H1 (cell line): ENCODE data around the gene IFTAP. TPM values are rescaled to one million over a fixed set of nuclear protein-coding genes. Genes with fewer than 3 reads are reported as not detected.

Experiments used
- CTCF ChIA-PET: fragments of 300-600 bp; sonication (Branson Sonifier 250); formaldehyde crosslinking; loops from one replicate; lab custom pipeline; 2021; ENCODE audit not compliant: partially characterized antibody; lab: Charles Lee
- POLR2A ChIA-PET: fragments of 300-600 bp; sonication (Branson Sonifier 250); formaldehyde crosslinking; loops from one replicate; lab custom pipeline; 2021; ENCODE audit warnings: inconsistent platforms; ENCODE audit not compliant: partially characterized antibody; lab: Charles Lee
- DNase-seq, 2 experiments: peaks; one replicate each; pipeline versions ENCODE4 v3.0.0 to v3.0.0-alpha.2; 2010 to 2022; ENCODE audit warnings: low spot score in 2 of 2, low read depth in 1 of 2, mixed read lengths in 1 of 2
- FAIRE-seq: peaks from 2 replicates; lab custom pipeline; 2011; peaks lifted over from hg19 to GRCh38; lab: Jason Lieb, UNC
- H2AFZ ChIP-seq: 2 replicates; pipeline ENCODE4 v1.8.1; 2012; ENCODE audit warnings: low read length, inconsistent platforms
- H2AK5ac ChIP-seq: 2 replicates; pipeline ENCODE4 v1.6.1; 2013; ENCODE audit warnings: low read depth, low read length
- H2BK120ac ChIP-seq: replicated peaks from 2 replicates; pipeline ENCODE3; 2013; ENCODE audit warnings: low read depth, low read length, inconsistent platforms
- H2BK12ac ChIP-seq: 2 replicates; pipeline ENCODE4 v1.6.1; 2013; ENCODE audit warnings: low read depth, low read length
- H2BK15ac ChIP-seq: 2 replicates; pipeline ENCODE4 v1.6.1; 2013; ENCODE audit warnings: low read length
- H2BK20ac ChIP-seq: 2 replicates; pipeline ENCODE4 v1.6.1; 2013; ENCODE audit warnings: low read length
- H2BK5ac ChIP-seq: 2 replicates; pipeline ENCODE4 v1.6.1; 2013; ENCODE audit warnings: low read depth, low read length
- H3K14ac ChIP-seq: 2 replicates; pipeline ENCODE4 v1.6.1; 2013; ENCODE audit warnings: inconsistent platforms; ENCODE audit not compliant: insufficient read length
- H3K18ac ChIP-seq: 2 replicates; pipeline ENCODE4 v1.6.1; 2013; ENCODE audit warnings: low read length; ENCODE audit errors: extremely low read depth
- H3K23ac ChIP-seq: 2 replicates; pipeline ENCODE4 v1.6.1; 2013; ENCODE audit warnings: inconsistent platforms; ENCODE audit not compliant: insufficient read length
- H3K23me2 ChIP-seq: 2 replicates; pipeline ENCODE4 v1.6.1; 2013; ENCODE audit warnings: low read depth, low read length
- H3K27ac ChIP-seq: 2 replicates; pipeline ENCODE4 v1.6.1; 2011; ENCODE audit warnings: low read depth, low read length, inconsistent platforms
- H3K27me3 ChIP-seq, 4 experiments: replicated peaks in 1 of 4; 1 replicate in 1 of 4; 2 replicates in 3 of 4; pipeline versions ENCODE4 v1.6.1 to v1.8.1; 2011 to 2013; ENCODE audit warnings: low read length in 3 of 4, mild to moderate bottlenecking in 3 of 4, inconsistent platforms in 2 of 4, mixed read lengths in 2 of 4, moderate library complexity in 1 of 4; ENCODE audit not compliant: control insufficient read depth in 3 of 4, insufficient read depth in 3 of 4; ENCODE audit errors: extremely low read depth in 1 of 4
- H3K36me3 ChIP-seq, 4 experiments: 2 replicates each; pipeline versions ENCODE4 v1.6.1 to v1.8.1; 2011 to 2013; ENCODE audit warnings: mild to moderate bottlenecking in 4 of 4, low read length in 3 of 4, moderate library complexity in 2 of 4, control low read depth in 1 of 4, inconsistent platforms in 1 of 4; ENCODE audit not compliant: insufficient read depth in 4 of 4, control insufficient read depth in 2 of 4
- H3K4ac ChIP-seq: replicated peaks from 2 replicates; pipeline ENCODE3; 2013; ENCODE audit warnings: low read length, low read depth, mixed read lengths, inconsistent platforms; ENCODE audit not compliant: insufficient read length
- H3K4me1 ChIP-seq, 4 experiments: replicated peaks in 1 of 4; 1 replicate in 1 of 4; 2 replicates in 3 of 4; pipeline versions ENCODE4 v1.6.1 to v1.8.1; 2011 to 2013; ENCODE audit warnings: low read length in 3 of 4, inconsistent platforms in 2 of 4, mixed read lengths in 1 of 4; ENCODE audit not compliant: insufficient read depth in 4 of 4, control insufficient read depth in 3 of 4
- H3K4me2 ChIP-seq, 2 experiments: 2 replicates each; pipeline versions ENCODE4 v1.6.1 to v1.8.1; 2011 to 2013; ENCODE audit warnings: low read depth in 2 of 2, low read length in 2 of 2, control low read depth in 1 of 2, inconsistent platforms in 1 of 2, mild to moderate bottlenecking in 1 of 2; ENCODE audit not compliant: insufficient read depth in 1 of 2
- H3K4me3 ChIP-seq, 4 experiments: fragments of 200-600, 300-600 bp in 1 of 4; sonication (generic), shearing (Covaris generic), sonication (Bioruptor Twin) in 1 of 4; 2 replicates each; pipeline versions ENCODE4 v1.5.1 to v1.8.1; 2011 to 2016; ENCODE audit warnings: low read length in 4 of 4, low read depth in 3 of 4, control low read depth in 2 of 4, inconsistent platforms in 2 of 4, mild to moderate bottlenecking in 2 of 4, mixed read lengths in 1 of 4, moderate library complexity in 1 of 4; ENCODE audit not compliant: insufficient read depth in 2 of 4; ENCODE audit errors: extremely low read depth in 1 of 4
- H3K56ac ChIP-seq: replicated peaks from 2 replicates; pipeline ENCODE3; 2013; ENCODE audit warnings: low read depth, mild to moderate bottlenecking, mixed read lengths, low read length, inconsistent platforms; ENCODE audit not compliant: insufficient read length
- H3K79me1 ChIP-seq: 2 replicates; pipeline ENCODE4 v1.6.1; 2013; ENCODE audit warnings: low read depth, low read length, control low read depth
- H3K79me2 ChIP-seq, 2 experiments: 2 replicates each; pipeline versions ENCODE4 v1.6.1 to v1.8.1; 2012 to 2013; ENCODE audit warnings: low read length in 2 of 2, mild to moderate bottlenecking in 2 of 2, inconsistent platforms in 1 of 2; ENCODE audit not compliant: insufficient read depth in 2 of 2, control insufficient read depth in 1 of 2
- H3K9ac ChIP-seq, 4 experiments: replicated peaks in 1 of 4; 1 replicate in 1 of 4; 2 replicates in 3 of 4; pipeline versions ENCODE4 v1.6.1 to v1.8.1; 2011 to 2013; ENCODE audit warnings: low read depth in 3 of 4, low read length in 3 of 4, control low read depth in 2 of 4, mild to moderate bottlenecking in 2 of 4, moderate library complexity in 2 of 4, inconsistent platforms in 1 of 4; ENCODE audit errors: extremely low read depth in 1 of 4
- H3K9me3 ChIP-seq, 2 experiments: 2 replicates each; pipeline versions ENCODE4 v1.6.1 to v1.8.1; 2012 to 2013; ENCODE audit warnings: mild to moderate bottlenecking in 2 of 2, moderate library complexity in 2 of 2, control low read depth in 1 of 2, inconsistent platforms in 1 of 2, low read depth in 1 of 2, low read length in 1 of 2, mixed read lengths in 1 of 2; ENCODE audit not compliant: insufficient read depth in 2 of 2
- H4K20me1 ChIP-seq, 2 experiments: replicated peaks in 1 of 2; 2 replicates each; pipeline versions ENCODE3 to v1.8.1; 2011 to 2013; ENCODE audit warnings: inconsistent platforms in 2 of 2, low read length in 2 of 2, mild to moderate bottlenecking in 1 of 2; ENCODE audit not compliant: insufficient read depth in 2 of 2, control insufficient read depth in 1 of 2
- H4K5ac ChIP-seq: 2 replicates; pipeline ENCODE4 v1.6.1; 2013; ENCODE audit warnings: low read length, low read depth, mixed read lengths, inconsistent platforms; ENCODE audit not compliant: insufficient read length
- H4K8ac ChIP-seq: 2 replicates; pipeline ENCODE4 v1.8.0; 2013; ENCODE audit warnings: mild to moderate bottlenecking, moderate library complexity, low read length, inconsistent platforms; ENCODE audit not compliant: insufficient read depth; ENCODE audit errors: extremely low read depth
- H4K91ac ChIP-seq: replicated peaks from 2 replicates; pipeline ENCODE3; 2013; ENCODE audit warnings: low read length, mixed read lengths, inconsistent platforms; ENCODE audit not compliant: insufficient read length
- CBX5 ChIP-seq: fragments of 300-800, 300-1000 bp; sonication (generic); IDR thresholded peaks from 2 replicates; pipeline ENCODE4 v1.7.1; 2016; ENCODE audit warnings: antibody characterized with exemption, low read length, low read depth
- EP300 ChIP-seq, 2 experiments: IDR thresholded peaks; 1 replicate in 1 of 2; 2 replicates in 1 of 2; pipeline ENCODE4 v1.6.1; 2011 to 2012; ENCODE audit warnings: low read depth in 2 of 2, low read length in 2 of 2, mild to moderate bottlenecking in 2 of 2, borderline replicate concordance in 1 of 2, inconsistent platforms in 1 of 2, moderate library complexity in 1 of 2
- NRF1 ChIP-seq: IDR thresholded peaks from 2 replicates; pipeline ENCODE4 v1.6.1; 2011; ENCODE audit warnings: mild to moderate bottlenecking, low read depth, low read length, improper control_type of control experiment
- WGBS, 2 experiments: shearing (Covaris generic) in 1 of 2; methylation state at CpG; one replicate each; pipeline versions ENCODE4 v1.1.6 to v1.1.7; 2013 to 2015; ENCODE audit warnings: low lambda C conversion rate in 2 of 2, mixed read lengths in 2 of 2, inconsistent platforms in 1 of 2, low coverage in 1 of 2, missing lambda C conversion rate in 1 of 2; ENCODE audit not compliant: insufficient replicate concordance in 2 of 2, insufficient coverage in 1 of 2, insufficient read length in 1 of 2; ENCODE audit errors: extremely low coverage in 1 of 2, missing lambda C conversion rate in 1 of 2; 5-methylcytosine and 5-hydroxymethylcytosine counted together
- polyA plus RNA-seq, 7 experiments: library from polyadenylated mRNA; depleted of rRNA in 3 of 7; stranded (reverse) in 5 of 7; unstranded in 2 of 7; fragments of >200 nt in 5 of 7; fragments of 200-250 nt in 2 of 7; gene quantifications; 1 replicate in 5 of 7; 2 replicates in 1 of 7; 4 replicates in 1 of 7; pipeline versions ENCODE4 v1.2.1 to v1.2.3, GENCODE V29; 2011 to 2013; ENCODE audit warnings: missing spikeins in 2 of 7, mixed read lengths in 2 of 7
- total RNA-seq: library from RNA; stranded (reverse); fragmentation: NEBNext Ultra II Directional; extraction: Animal tissue kit (Norgen Biotek cat#: 25700); gene quantifications from 2 replicates; pipeline ENCODE4 v1.2.1, GENCODE V29; 2021
- TF ChIP-seq, protein P1 (sequence below): IDR thresholded peaks from 2 replicates; pipeline ENCODE4 v1.6.1; 2012; ENCODE audit warnings: low read length, inconsistent platforms

IFTAP gene
- total and polyA plus RNA-seq, 2 of the 8 experiments (the other 6 are each of a cell fraction or from before 2014, with no cell fraction given), result 21.2 to 23.9 TPM

DNA sequence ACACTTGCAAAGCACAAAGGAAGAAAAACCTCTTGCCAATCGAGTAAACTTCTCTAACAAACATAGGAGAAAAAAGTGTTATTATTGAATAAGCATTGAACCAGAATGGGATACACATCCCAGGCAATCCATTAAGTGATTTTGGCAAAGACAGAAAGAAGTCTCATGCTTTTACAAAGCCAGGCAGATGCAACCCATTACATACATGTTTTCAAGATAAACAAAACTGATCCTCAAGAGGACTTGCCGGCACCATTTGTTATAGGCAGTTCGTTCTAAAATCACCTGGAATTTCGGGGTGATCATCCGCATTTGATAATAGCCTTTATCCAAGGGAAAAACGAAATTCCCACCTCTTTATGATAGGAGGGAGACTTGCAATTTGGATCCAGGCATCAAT is 101.3 kb downstream of the IFTAP start:
- no peak overlapping the region for H3K56ac ChIP-seq
- H3K79me2 ChIP-seq, result no peaks in the 10 kb centered on the region
- no peak overlapping the region for H2BK5ac ChIP-seq
- no peak overlapping the region for H2BK20ac ChIP-seq
- no peaks in the 10 kb centered on the region for H3K9me3 ChIP-seq
- no peak overlapping the region for H2AK5ac ChIP-seq
- H4K91ac ChIP-seq, result no peak overlapping the region
- no peak overlapping the region for H3K23ac ChIP-seq
- ChIA-PET POLR2A (no interaction called here), CTCF (interaction anchor here (1.5 to 8.9 kb wide), 4 partner anchors 49 to 53 kb away, joined by 5 to 81 read pairs (median 14); no protein-coding TSS in a partner anchor)
- H4K8ac ChIP-seq, result no peak overlapping the region
- no peaks in the 10 kb centered on the region for H3K36me3 ChIP-seq
- H2BK120ac ChIP-seq, result no peak overlapping the region
- H3K4me1 ChIP-seq, result peaks cover 0 to 5% (median 4%) of the 10 kb centered on the region in 4 experiments; a peak in 4 of 7 replicates
- H3K79me1 ChIP-seq, result no peaks in the 10 kb centered on the region
- no peak overlapping the region for H3K4ac ChIP-seq
- H3K14ac ChIP-seq, result no peak overlapping the region
- no peak overlapping the region for H3K4me3 ChIP-seq
- no peak overlapping the region for H4K5ac ChIP-seq
- no peaks in the 10 kb centered on the region; a peak in 1 of 7 replicates for H3K27me3 ChIP-seq
- WGBS, 2 experiments, result 90% methylated on average over 6 of the region's 6 CpGs; no CpG with 5 or more reads in 1 of the 2 experiments
- H2BK12ac ChIP-seq, result no peak overlapping the region
- H4K20me1 ChIP-seq, result no peaks in the 10 kb centered on the region
- H3K9ac ChIP-seq, result no peak overlapping the region
- H2BK15ac ChIP-seq, result no peak overlapping the region
- TF ChIP-seq CBX5, result no peak
- no peak for TF ChIP-seq EP300 (IDR thresholded peaks at IDR 0.05; ENCODE audit: borderline replicate concordance in 1 of 2, low read depth in 2 of 2, low read length in 2 of 2)
- no peak for TF ChIP-seq NRF1
- TF ChIP-seq, protein P1, sequence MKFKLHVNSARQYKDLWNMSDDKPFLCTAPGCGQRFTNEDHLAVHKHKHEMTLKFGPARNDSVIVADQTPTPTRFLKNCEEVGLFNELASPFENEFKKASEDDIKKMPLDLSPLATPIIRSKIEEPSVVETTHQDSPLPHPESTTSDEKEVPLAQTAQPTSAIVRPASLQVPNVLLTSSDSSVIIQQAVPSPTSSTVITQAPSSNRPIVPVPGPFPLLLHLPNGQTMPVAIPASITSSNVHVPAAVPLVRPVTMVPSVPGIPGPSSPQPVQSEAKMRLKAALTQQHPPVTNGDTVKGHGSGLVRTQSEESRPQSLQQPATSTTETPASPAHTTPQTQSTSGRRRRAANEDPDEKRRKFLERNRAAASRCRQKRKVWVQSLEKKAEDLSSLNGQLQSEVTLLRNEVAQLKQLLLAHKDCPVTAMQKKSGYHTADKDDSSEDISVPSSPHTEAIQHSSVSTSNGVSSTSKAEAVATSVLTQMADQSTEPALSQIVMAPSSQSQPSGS, result no peak
- H3K18ac ChIP-seq, result no peak overlapping the region
- DNase-seq (no peak), FAIRE-seq (no peak)
- H3K4me2 ChIP-seq, result no peak overlapping the region
- no peak overlapping the region for H3K27ac ChIP-seq
- H2AFZ ChIP-seq, result no peak overlapping the region
- no peaks in the 10 kb centered on the region for H3K23me2 ChIP-seq
